ENCODE data around the gene GPAM. TPM values are rescaled to one million over a fixed set of nuclear protein-coding genes. Genes with fewer than 3 reads are reported as not detected.

GPAM gene
- polyA plus RNA-seq, 2 donors = 1.1 to 1.5 TPM

- peaks cover 2 to 5% of the 10 kb centered on the region in 2 donors for H3K36me3 ChIP-seq (ENCODE audit: control insufficient read depth in 2 of 2, insufficient read depth in 2 of 2, low read length in 1 of 2)
- no peaks in the 10 kb centered on the region for H3K9me3 ChIP-seq (ENCODE audit: control insufficient read depth in 2 of 2, insufficient read depth in 1 of 2, low read depth in 1 of 2, low read length in 1 of 2)
- H3K4me1 ChIP-seq (ENCODE audit: control insufficient read depth in 2 of 2, insufficient read depth in 2 of 2, low read length in 1 of 2) = no peaks in the 10 kb centered on the region
- H3K4me3 ChIP-seq (ENCODE audit: low read depth in 1 of 2, low read length in 2 of 2) = no peak overlapping the region
- no peak overlapping the region for H3K27ac ChIP-seq (ENCODE audit: low read depth in 2 of 2, low read length in 1 of 2)
- 91% methylated on average over 6 of the region's 6 CpGs for WGBS, 2 donors
- H3K27me3 ChIP-seq (ENCODE audit: control insufficient read depth in 1 of 2, insufficient read depth in 2 of 2, low read length in 2 of 2) = no peaks in the 10 kb centered on the region
Observed at GRCh38 chr10:112168733-112169132, 14.8 kb downstream of the GPAM start.

GRCh38 chr10:112166800-112167199 lies 16.8 kb downstream of the GPAM start:
- WGBS, 2 donors = 95 to 98% methylated on average over 3 of the region's 3 CpGs
- Histone ChIP-seq H3K4me1 (ENCODE audit: control insufficient read depth in 2 of 2, insufficient read depth in 2 of 2, low read length in 1 of 2) (no peaks in the 10 kb centered on the region), H3K27me3 (ENCODE audit: control insufficient read depth in 1 of 2, insufficient read depth in 2 of 2, low read length in 2 of 2) (no peaks in the 10 kb centered on the region), H3K27ac (ENCODE audit: low read depth in 2 of 2, low read length in 1 of 2) (no peak overlapping the region), H3K9me3 (ENCODE audit: control insufficient read depth in 2 of 2, insufficient read depth in 1 of 2, low read depth in 1 of 2, low read length in 1 of 2) (no peaks in the 10 kb centered on the region), H3K36me3 (ENCODE audit: control insufficient read depth in 2 of 2, insufficient read depth in 2 of 2, low read length in 1 of 2) (peaks cover 5% of the 10 kb centered on the region in 2 donors), H3K4me3 (ENCODE audit: low read depth in 1 of 2, low read length in 2 of 2) (no peak overlapping the region)

- peaks cover 0 to 16% of the 10 kb centered on the region in 2 donors for H3K36me3 ChIP-seq (ENCODE audit: control insufficient read depth in 2 of 2, insufficient read depth in 2 of 2, low read length in 1 of 2)
- 66 to 68% methylated on average over 4 of the region's 4 CpGs for WGBS, 2 donors
Observed at GRCh38 chr10:112161757-112162518, 21.6 kb downstream of the GPAM start.

GRCh38 chr10:112160834-112161233 lies 22.7 kb downstream of the GPAM start:
- no peaks in the 10 kb centered on the region for H3K9me3 ChIP-seq (ENCODE audit: control insufficient read depth in 2 of 2, insufficient read depth in 1 of 2, low read depth in 1 of 2, low read length in 1 of 2)
- H3K36me3 ChIP-seq (ENCODE audit: control insufficient read depth in 2 of 2, insufficient read depth in 2 of 2, low read length in 1 of 2) = peaks cover 6 to 19% of the 10 kb centered on the region in 2 donors
- WGBS, 2 donors = 95 to 96% methylated on average over 3 of the region's 3 CpGs
- H3K27me3 ChIP-seq (ENCODE audit: control insufficient read depth in 1 of 2, insufficient read depth in 2 of 2, low read length in 2 of 2) = no peaks in the 10 kb centered on the region
- no peak overlapping the region for H3K4me3 ChIP-seq (ENCODE audit: low read depth in 1 of 2, low read length in 2 of 2)
- H3K4me1 ChIP-seq (ENCODE audit: control insufficient read depth in 2 of 2, insufficient read depth in 2 of 2, low read length in 1 of 2) = no peaks in the 10 kb centered on the region
- no peak overlapping the region for H3K27ac ChIP-seq (ENCODE audit: low read depth in 2 of 2, low read length in 1 of 2)

More at GRCh38 chr10:112161757-112162518, 21.6 kb downstream of the GPAM start:
- Histone ChIP-seq H3K27ac (ENCODE audit: low read depth in 2 of 2, low read length in 1 of 2) (no peak overlapping the region), H3K27me3 (ENCODE audit: control insufficient read depth in 1 of 2, insufficient read depth in 2 of 2, low read length in 2 of 2) (no peaks in the 10 kb centered on the region), H3K9me3 (ENCODE audit: control insufficient read depth in 2 of 2, insufficient read depth in 1 of 2, low read depth in 1 of 2, low read length in 1 of 2) (no peaks in the 10 kb centered on the region), H3K4me1 (ENCODE audit: control insufficient read depth in 2 of 2, insufficient read depth in 2 of 2, low read length in 1 of 2) (no peaks in the 10 kb centered on the region), H3K4me3 (ENCODE audit: low read depth in 1 of 2, low read length in 2 of 2) (no peak overlapping the region)

- 97% methylated on average over 8 of the region's 8 CpGs for WGBS, 2 donors
- H3K4me1 ChIP-seq (ENCODE audit: control insufficient read depth in 2 of 2, insufficient read depth in 2 of 2, low read length in 1 of 2) = no peaks in the 10 kb centered on the region
- peaks cover 7 to 23% of the 10 kb centered on the region in 2 donors for H3K36me3 ChIP-seq (ENCODE audit: control insufficient read depth in 2 of 2, insufficient read depth in 2 of 2, low read length in 1 of 2)
- H3K27me3 ChIP-seq (ENCODE audit: control insufficient read depth in 1 of 2, insufficient read depth in 2 of 2, low read length in 2 of 2) = no peaks in the 10 kb centered on the region
- H3K9me3 ChIP-seq (ENCODE audit: control insufficient read depth in 2 of 2, insufficient read depth in 1 of 2, low read depth in 1 of 2, low read length in 1 of 2) = no peaks in the 10 kb centered on the region
- H3K4me3 ChIP-seq (ENCODE audit: low read depth in 1 of 2, low read length in 2 of 2) = no peak overlapping the region
- no peak overlapping the region for H3K27ac ChIP-seq (ENCODE audit: low read depth in 2 of 2, low read length in 1 of 2)
Observed at GRCh38 chr10:112159469-112159868, 24.1 kb downstream of the GPAM start.

- peaks cover 9 to 15% of the 10 kb centered on the region in 2 donors for H3K36me3 ChIP-seq (ENCODE audit: control insufficient read depth in 2 of 2, insufficient read depth in 2 of 2, low read length in 1 of 2)
- 92 to 93% methylated on average over 4 of the region's 4 CpGs for WGBS, 2 donors
- H3K4me3 ChIP-seq (ENCODE audit: low read depth in 1 of 2, low read length in 2 of 2) = no peak overlapping the region
Observed at GRCh38 chr10:112151524-112152039, 32.0 kb downstream of the GPAM start.

GRCh38 chr10:112148331-112148730 lies 35.2 kb downstream of the GPAM start:
- no peak overlapping the region for H3K27ac ChIP-seq (ENCODE audit: low read depth in 2 of 2, low read length in 1 of 2)
- no peaks in the 10 kb centered on the region for H3K9me3 ChIP-seq (ENCODE audit: control insufficient read depth in 2 of 2, insufficient read depth in 1 of 2, low read depth in 1 of 2, low read length in 1 of 2)
- H3K36me3 ChIP-seq (ENCODE audit: control insufficient read depth in 2 of 2, insufficient read depth in 2 of 2, low read length in 1 of 2) = peaks cover 2 to 5% of the 10 kb centered on the region in 2 donors
- 75 to 76% methylated on average over 3 of the region's 3 CpGs for WGBS, 2 donors
- H3K27me3 ChIP-seq (ENCODE audit: control insufficient read depth in 1 of 2, insufficient read depth in 2 of 2, low read length in 2 of 2) = no peaks in the 10 kb centered on the region
- H3K4me1 ChIP-seq (ENCODE audit: control insufficient read depth in 2 of 2, insufficient read depth in 2 of 2, low read length in 1 of 2) = no peaks in the 10 kb centered on the region
- no peak overlapping the region for H3K4me3 ChIP-seq (ENCODE audit: low read depth in 1 of 2, low read length in 2 of 2)

More at GRCh38 chr10:112151524-112152039, 32.0 kb downstream of the GPAM start:
- Histone ChIP-seq H3K4me1 (ENCODE audit: control insufficient read depth in 2 of 2, insufficient read depth in 2 of 2, low read length in 1 of 2) (no peaks in the 10 kb centered on the region), H3K27ac (ENCODE audit: low read depth in 2 of 2, low read length in 1 of 2) (no peak overlapping the region), H3K27me3 (ENCODE audit: control insufficient read depth in 1 of 2, insufficient read depth in 2 of 2, low read length in 2 of 2) (no peaks in the 10 kb centered on the region), H3K9me3 (ENCODE audit: control insufficient read depth in 2 of 2, insufficient read depth in 1 of 2, low read depth in 1 of 2, low read length in 1 of 2) (no peaks in the 10 kb centered on the region)

GRCh38 chr10:112146799-112147198 lies 36.8 kb downstream of the GPAM start:
- no peaks in the 10 kb centered on the region for H3K9me3 ChIP-seq (ENCODE audit: control insufficient read depth in 2 of 2, insufficient read depth in 1 of 2, low read depth in 1 of 2, low read length in 1 of 2)
- H3K4me1 ChIP-seq (ENCODE audit: control insufficient read depth in 2 of 2, insufficient read depth in 2 of 2, low read length in 1 of 2) = no peaks in the 10 kb centered on the region
- WGBS, 2 donors = 85 to 88% methylated on average over 6 of the region's 6 CpGs
- no peak overlapping the region for H3K27ac ChIP-seq (ENCODE audit: low read depth in 2 of 2, low read length in 1 of 2)
- no peaks in the 10 kb centered on the region for H3K27me3 ChIP-seq (ENCODE audit: control insufficient read depth in 1 of 2, insufficient read depth in 2 of 2, low read length in 2 of 2)
- H3K36me3 ChIP-seq (ENCODE audit: control insufficient read depth in 2 of 2, insufficient read depth in 2 of 2, low read length in 1 of 2) = no peaks in the 10 kb centered on the region
- no peak overlapping the region for H3K4me3 ChIP-seq (ENCODE audit: low read depth in 1 of 2, low read length in 2 of 2)

GRCh38 chr10:112145263-112145662 lies 38.3 kb downstream of the GPAM start:
- Histone ChIP-seq H3K36me3 (ENCODE audit: control insufficient read depth in 2 of 2, insufficient read depth in 2 of 2, low read length in 1 of 2) (no peaks in the 10 kb centered on the region), H3K4me3 (ENCODE audit: low read depth in 1 of 2, low read length in 2 of 2) (no peak overlapping the region), H3K9me3 (ENCODE audit: control insufficient read depth in 2 of 2, insufficient read depth in 1 of 2, low read depth in 1 of 2, low read length in 1 of 2) (no peaks in the 10 kb centered on the region), H3K4me1 (ENCODE audit: control insufficient read depth in 2 of 2, insufficient read depth in 2 of 2, low read length in 1 of 2) (no peaks in the 10 kb centered on the region), H3K27ac (ENCODE audit: low read depth in 2 of 2, low read length in 1 of 2) (no peak overlapping the region), H3K27me3 (ENCODE audit: control insufficient read depth in 1 of 2, insufficient read depth in 2 of 2, low read length in 2 of 2) (no peaks in the 10 kb centered on the region)
- 91 to 92% methylated on average over 5 of the region's 5 CpGs for WGBS, 2 donors

- H3K36me3 ChIP-seq (ENCODE audit: control insufficient read depth in 2 of 2, insufficient read depth in 2 of 2, low read length in 1 of 2) = no peaks in the 10 kb centered on the region
- WGBS, 2 donors = 75 to 80% methylated on average over 4 of the region's 4 CpGs
Observed at GRCh38 chr10:112143420-112143819, 40.1 kb downstream of the GPAM start.

More at GRCh38 chr10:112143420-112143819, 40.1 kb downstream of the GPAM start:
- H3K9me3 ChIP-seq (ENCODE audit: control insufficient read depth in 2 of 2, insufficient read depth in 1 of 2, low read depth in 1 of 2, low read length in 1 of 2) = no peaks in the 10 kb centered on the region
- no peak overlapping the region for H3K4me3 ChIP-seq (ENCODE audit: low read depth in 1 of 2, low read length in 2 of 2)
- no peak overlapping the region for H3K27ac ChIP-seq (ENCODE audit: low read depth in 2 of 2, low read length in 1 of 2)
- no peaks in the 10 kb centered on the region for H3K4me1 ChIP-seq (ENCODE audit: control insufficient read depth in 2 of 2, insufficient read depth in 2 of 2, low read length in 1 of 2)
- no peaks in the 10 kb centered on the region for H3K27me3 ChIP-seq (ENCODE audit: control insufficient read depth in 1 of 2, insufficient read depth in 2 of 2, low read length in 2 of 2)

All from esophagus (tissue), 2 donors.